Germinal center (tissue), 1 donor: ENCODE data around the gene CCDC9.
"Not testable (repeated sequence)": the region's sequence is repeated elsewhere in the genome, so short reads cannot be mapped to it uniquely, and the experiment has no call there.

Experiments
- DNase-seq: peaks from one replicate; pipeline ENCODE4 v3.0.0; 2012; ENCODE audit warnings: mixed read lengths, low spot score

The CCDC9 gene

DNA sequence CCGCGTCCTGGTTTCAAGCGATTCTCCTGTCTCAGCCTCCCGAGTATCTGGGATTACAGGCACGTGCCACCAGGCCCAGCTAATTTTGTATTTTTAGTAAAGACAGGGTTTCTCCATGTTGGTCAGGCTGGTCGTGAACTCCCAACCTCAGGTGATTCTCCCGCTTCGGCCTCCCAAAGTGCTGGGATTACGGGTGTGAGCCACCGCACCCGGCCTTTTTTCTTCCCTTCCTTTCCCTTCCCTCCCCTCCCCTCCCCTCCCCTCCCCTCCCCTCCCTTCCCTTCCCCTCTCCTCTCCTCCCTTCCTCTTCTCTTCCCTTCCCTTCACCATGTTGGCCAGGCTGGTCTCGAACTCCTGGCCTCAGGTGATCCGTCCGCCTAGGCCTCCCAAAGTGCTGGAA, 44.5 kb downstream of the CCDC9 start:
- not testable (repeated sequence) for DNase-seq

DNA sequence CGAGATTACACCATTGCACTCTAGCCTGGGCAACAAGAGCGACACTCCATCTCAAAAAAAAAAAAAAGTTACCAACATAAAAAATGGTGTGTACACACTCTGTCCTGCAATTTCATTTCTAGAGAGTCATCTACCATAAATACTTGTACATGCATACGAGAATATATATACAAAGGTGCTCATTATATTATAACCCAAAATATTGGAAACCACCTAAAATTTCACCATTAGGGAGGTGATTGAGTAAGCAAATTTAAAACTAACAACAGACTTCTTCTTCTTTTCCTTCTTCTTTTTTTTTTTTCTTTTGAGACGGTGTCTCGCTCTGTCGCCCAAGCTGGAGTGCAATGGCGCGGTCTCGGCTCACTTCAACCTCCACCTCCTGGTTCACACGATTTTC, 45.9 kb downstream of the CCDC9 start:
- no peak for DNase-seq

DNA sequence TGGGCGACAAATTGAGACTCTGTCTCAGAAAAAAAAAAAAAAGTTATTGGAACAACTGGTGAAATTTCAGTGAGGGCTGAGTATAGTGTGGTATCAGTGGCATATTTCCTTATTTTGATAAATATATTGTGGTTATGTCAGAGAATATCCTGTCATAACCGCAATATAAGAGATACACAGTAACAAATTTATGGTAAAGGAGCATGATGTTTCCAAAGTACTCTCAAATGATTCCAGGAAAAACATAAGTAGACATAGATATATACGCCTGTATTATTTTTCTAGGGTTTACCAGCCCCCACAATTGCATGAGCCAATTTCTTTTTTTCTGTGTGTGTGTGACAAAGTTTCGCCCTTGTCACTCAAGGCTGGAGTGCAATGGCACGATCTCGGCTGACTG, 47.6 kb downstream of the CCDC9 start:
- DNase-seq = no peak

DNA sequence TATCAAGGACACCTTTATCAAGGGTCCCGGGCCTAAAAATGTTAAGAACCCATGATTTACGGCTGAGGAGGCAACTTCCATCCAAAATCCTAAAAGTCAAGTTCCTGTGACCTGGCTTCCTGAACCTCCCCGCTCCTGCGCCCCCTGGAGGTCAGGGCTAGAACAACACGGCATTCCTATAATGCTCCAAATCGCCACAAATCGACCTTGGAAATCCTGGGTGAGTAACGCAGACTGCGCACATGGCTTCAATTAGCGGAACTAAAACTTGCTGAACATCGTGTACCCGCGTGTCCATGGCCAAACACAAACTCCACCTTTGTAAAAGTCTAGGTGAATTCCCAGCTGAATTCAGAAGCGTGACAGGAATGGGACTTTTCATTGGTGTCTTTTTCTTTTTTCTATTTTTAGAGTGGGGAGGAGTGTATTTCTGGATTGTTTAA, 49.0 kb downstream of the CCDC9 start:
- DNase-seq = peak; percentile 60

DNA sequence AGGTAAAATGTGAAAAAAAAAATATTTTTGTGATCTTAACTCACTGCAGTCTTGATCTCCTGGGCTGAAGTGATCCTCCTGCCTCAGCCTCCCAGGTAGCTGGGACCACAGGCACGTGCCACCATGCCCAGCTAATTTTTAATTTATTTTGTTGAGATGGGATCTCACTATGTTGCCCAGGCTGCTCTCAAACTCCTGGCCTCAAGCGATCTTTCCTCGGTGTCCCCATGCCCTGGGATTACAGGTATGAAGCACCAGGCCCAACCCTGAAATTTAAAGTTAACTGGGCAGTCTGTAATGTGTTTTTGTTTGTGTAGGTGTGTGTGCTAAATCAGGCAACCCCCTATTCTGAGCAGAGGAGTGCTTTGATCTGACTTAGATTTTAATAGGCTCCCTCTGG, 50.0 kb downstream of the CCDC9 start:
- DNase-seq = no peak

DNA sequence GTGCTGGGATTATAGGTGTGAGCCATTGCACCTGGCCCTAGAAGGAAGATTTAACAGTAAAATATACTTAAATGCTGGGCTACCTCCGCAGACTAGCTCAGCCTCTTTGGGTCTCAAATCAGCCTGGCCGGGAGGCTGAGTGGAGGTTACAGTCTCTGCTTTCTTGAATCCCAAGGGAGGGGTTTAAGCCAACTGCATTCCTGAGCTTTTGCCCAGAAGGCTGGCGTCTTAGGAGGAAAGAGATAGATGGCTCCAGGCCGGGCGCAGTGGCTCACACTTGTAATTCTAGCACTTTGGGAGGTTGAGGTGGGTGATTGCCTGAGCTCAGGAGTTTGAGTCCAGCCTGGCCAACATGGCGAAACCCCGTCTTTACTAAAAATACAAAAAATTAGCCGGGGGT, 52.7 kb downstream of the CCDC9 start:
- DNase-seq = no peak

DNA sequence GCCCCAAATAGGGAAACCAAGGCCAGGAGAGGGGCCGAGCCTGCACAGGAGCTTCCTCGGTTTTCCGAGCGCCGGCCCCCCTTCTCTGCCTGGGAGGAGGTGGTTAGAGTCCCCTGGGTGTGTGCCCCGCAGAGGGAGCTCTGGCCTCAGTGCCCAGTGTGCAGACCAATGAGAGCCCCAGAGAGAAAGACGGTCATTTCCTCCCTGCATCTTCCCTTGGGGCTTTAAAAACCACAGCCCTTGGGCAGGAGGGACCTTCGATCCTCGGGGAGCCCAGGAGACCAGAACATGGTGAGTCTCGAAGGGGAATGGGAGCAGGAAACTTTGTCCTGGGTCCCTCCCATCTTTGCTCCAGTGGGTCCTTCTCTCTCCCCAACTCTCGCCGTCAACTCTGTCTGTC, 53.3 kb downstream of the CCDC9 start, which contains the start of gene C5AR1:
C5AR1 (plus strand) TSS at position 254 of the 400 bp plus-strand sequence; CDS start at position 289, 35 bp downstream.
- DNase-seq = no peak

DNA sequence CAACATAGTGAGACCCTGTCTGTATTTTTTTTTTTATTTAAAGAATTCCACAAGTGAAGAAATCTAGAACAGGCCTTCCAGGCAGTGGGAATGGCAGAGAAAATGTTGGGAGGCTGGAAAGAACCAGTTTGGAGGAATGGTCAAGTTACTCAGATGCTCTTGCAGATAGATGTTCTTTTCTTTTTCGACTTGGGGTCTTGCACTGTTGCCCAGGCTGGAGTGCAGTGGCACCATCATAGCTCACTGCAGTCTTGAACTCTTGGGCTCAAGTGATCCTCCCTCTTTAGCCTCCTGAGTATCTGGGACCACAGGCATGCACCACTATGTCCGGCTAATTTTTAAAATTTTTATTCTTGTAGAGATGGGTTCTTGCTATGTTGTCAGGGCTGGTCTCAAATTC, 54.0 kb downstream of the CCDC9 start:
- no peak for DNase-seq

DNA sequence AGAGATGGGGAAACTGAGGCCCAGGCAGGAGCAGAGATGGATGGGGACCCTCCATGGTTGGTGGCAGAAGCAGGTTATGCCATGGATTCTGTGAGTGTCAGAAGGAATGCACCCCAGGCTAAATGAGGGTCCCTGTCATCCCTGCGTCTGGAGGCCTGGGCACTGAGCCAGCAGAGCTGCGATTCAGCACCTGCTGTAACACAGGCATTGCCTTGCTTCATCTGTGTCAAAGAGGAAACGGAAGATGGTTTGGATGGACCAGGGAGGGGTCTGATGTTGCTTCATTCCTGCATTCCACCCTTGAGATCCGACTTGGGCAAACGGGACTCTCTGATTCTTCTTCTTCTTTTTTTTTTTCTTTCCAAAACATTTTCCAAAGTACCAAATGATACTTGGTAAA, 54.5 kb downstream of the CCDC9 start:
- no peak for DNase-seq

DNA sequence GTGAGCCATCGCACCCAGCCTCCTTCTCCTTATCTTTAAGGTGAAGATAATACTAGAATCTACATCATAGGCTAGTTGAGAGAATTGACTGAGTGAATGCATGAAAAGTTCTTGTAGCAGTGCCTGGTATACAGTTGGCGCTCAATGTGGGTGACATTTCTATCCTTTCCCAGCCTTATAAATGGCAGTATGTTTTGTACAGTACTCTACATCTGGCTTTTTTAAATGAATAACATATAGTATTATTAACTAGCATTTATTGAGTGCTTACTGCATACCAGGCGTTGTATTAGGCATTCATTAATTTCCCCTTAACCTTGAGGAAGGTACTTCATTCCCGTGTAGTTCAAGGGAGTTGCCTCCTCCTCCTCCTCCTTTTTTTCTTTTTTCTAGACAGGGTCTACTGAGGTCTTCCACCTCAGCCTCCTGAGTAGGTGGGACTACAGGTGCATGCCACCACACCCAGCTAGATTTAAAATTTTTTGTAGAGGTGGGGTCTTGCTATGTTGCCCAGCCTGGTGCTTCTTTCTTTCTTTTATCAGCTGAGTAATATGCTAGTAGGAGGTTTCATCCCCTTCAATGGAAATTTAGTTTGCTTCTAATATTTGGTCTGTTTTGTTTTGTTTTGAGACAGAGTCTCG, 56.2 kb downstream of the CCDC9 start:
- no peak for DNase-seq

DNA sequence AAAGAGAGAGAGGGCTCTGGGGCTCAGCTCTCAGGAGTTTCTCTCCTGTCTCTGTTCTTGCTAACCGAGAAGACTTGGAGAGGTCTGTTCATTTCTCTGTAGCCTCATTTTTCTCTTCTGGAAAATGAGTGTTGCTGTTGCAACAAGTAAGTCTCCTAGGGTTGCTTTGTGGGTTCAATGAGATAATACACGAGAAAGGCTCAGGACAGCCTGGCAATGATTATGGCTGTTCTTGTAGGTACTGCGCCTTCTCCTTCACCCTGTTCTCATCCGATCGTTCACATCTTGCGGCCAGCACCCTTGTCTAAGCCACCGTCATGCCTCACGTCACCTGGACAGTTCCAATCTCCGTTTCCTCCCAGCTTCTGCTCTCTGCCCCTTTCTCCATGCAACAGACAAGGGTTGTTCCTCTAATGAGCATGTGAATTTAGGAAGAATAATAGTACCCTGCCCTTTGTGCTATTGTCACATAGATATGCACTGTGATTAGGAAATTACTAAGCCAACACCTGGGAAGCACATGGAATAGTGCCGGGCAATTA, 57.5 kb downstream of the CCDC9 start:
- no peak for DNase-seq

DNA sequence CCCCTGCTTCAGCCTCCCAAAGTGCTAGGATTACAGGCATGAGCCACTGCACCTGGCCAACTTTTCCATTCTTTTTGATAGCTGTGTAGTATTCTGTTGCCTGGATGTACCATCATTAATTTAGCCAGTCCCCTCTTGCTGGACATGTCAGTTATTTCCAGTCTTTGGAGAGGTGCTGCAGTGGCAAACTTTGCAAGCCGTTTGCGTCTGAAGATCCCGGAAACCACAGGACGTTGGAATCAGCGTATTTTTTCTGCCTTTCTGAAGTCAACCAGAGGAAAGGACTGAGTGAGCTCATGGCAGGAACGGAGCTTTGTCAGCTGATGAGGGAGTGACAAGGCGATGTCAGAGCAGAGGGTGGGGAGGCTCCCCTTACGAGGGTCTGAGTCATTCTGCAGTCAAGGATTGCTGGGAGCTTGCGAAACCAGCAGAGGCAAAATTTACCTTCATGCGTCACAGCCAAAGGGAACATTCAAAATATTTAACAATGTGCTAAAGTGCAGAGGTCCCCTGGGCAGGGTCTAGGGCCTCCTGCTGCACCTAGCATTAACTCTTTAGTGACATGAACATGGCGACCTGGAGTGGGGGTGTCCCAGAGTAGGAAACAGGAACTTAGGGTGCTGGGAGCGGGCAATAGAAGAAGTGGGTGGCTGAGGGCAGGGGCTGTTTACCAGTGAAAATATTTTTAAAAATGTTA, 58.9 kb downstream of the CCDC9 start:
- no peak for DNase-seq

DNA sequence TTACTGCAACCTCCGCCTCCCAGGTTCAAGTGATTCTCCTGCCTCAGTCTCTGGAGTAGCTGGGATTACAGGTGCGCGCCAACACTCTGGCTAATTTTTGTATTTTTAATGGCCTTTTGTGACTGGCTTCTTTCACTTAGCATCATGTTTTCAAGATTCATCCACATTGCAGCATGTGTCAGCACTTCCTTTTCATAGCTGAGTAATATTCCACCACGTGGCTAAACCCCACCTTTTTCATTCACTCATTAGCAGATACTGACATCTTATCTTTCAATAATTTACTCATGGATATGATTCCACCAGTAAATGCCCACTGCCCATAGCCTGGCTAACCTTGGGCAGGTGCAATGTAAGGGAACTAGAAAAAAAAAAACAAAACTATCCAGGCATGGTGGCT, 60.2 kb downstream of the CCDC9 start:
- DNase-seq = no peak

DNA sequence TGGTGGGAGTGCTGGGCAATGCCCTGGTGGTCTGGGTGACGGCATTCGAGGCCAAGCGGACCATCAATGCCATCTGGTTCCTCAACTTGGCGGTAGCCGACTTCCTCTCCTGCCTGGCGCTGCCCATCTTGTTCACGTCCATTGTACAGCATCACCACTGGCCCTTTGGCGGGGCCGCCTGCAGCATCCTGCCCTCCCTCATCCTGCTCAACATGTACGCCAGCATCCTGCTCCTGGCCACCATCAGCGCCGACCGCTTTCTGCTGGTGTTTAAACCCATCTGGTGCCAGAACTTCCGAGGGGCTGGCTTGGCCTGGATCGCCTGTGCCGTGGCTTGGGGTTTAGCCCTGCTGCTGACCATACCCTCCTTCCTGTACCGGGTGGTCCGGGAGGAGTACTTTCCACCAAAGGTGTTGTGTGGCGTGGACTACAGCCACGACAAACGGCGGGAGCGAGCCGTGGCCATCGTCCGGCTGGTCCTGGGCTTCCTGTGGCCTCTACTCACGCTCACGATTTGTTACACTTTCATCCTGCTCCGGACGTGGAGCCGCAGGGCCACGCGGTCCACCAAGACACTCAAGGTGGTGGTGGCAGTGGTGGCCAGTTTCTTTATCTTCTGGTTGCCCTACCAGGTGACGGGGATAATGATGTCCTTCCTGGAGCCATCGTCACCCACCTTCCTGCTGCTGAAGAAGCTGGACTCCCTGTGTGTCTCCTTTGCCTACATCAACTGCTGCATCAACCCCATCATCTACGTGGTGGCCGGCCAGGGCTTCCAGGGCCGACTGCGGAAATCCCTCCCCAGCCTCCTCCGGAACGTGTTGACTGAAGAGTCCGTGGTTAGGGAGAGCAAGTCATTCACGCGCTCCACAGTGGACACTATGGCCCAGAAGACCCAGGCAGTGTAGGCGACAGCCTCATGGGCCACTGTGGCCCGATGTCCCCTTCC, 63.9 kb downstream of the CCDC9 start:
- no peak for DNase-seq
